Urinary bladder (tissue), 4 donors: ENCODE results near the gene SERPING1. TPM values are rescaled to one million over a fixed set of nuclear protein-coding genes. Genes with fewer than 3 reads are reported as not detected.

Experiments used
- DNase-seq: peaks from one replicate; pipeline ENCODE4 v3.0.0-alpha.2; 2015; ENCODE audit errors: extremely low spot score
- H3K27ac ChIP-seq: one replicate; pipeline ENCODE4 v1.5.1; 2013; ENCODE audit warnings: low read depth, mild to moderate bottlenecking, moderate library complexity
- H3K36me3 ChIP-seq: one replicate; pipeline ENCODE4 v1.6.1; 2013; ENCODE audit warnings: mild to moderate bottlenecking, moderate library complexity; ENCODE audit not compliant: insufficient read depth
- H3K4me1 ChIP-seq: one replicate; pipeline ENCODE4 v1.6.1; 2013; ENCODE audit warnings: mild to moderate bottlenecking, moderate library complexity; ENCODE audit not compliant: insufficient read depth
- H3K4me3 ChIP-seq: one replicate; pipeline ENCODE4 v1.5.1; 2013; ENCODE audit warnings: low read depth, low read length
- WGBS: extraction: QIAGEN DNeasy Blood & Tissue Kit; methylation state at CpG from one replicate; pipeline ENCODE4 v1.1.7; 2013; 5-methylcytosine and 5-hydroxymethylcytosine counted together
- polyA plus RNA-seq: library from polyadenylated mRNA; stranded (reverse); fragments of 200-250 nt; gene quantifications from one replicate; pipeline ENCODE4 v1.2.3, GENCODE V29; 2013
- total RNA-seq: library from RNA; depleted of rRNA; stranded (reverse); fragments of >200 nt; gene quantifications from one replicate; pipeline ENCODE4 v1.2.3, GENCODE V29; 2014
- donor health status: healthy with polysubstance abuse.
- donor health status: healthy.

SERPING1 gene
- total and polyA plus RNA-seq, 2 donors, result 53.6 to 806 TPM

- no peak for DNase-seq
- H3K36me3 ChIP-seq, result peaks cover 8% of the 10 kb centered on the region
- no peak overlapping the region for H3K4me3 ChIP-seq
- H3K27ac ChIP-seq, result no peak overlapping the region
- H3K4me1 ChIP-seq, result no peaks in the 10 kb centered on the region
- WGBS, result 96% methylated on average over 4 of the region's 4 CpGs
These were observed 12.7 kb downstream of the SERPING1 start for GRCh38 chr11:57610170-57610569.

- no peaks in the 10 kb centered on the region for H3K4me1 ChIP-seq
- no peak for DNase-seq
- H3K36me3 ChIP-seq, result peaks cover 8% of the 10 kb centered on the region
- no peak overlapping the region for H3K27ac ChIP-seq
- WGBS, result 79% methylated on average over 10 of the region's 10 CpGs
- no peak overlapping the region for H3K4me3 ChIP-seq
These were observed 16.8 kb downstream of the SERPING1 start for GRCh38 chr11:57614234-57614772.

GRCh38 chr11:57615308-57615707 lies 17.8 kb downstream of the SERPING1 start:
- WGBS, result 86% methylated on average over 1 of the region's 1 CpG

GRCh38 chr11:57616595-57616994 lies 19.1 kb downstream of the SERPING1 start:
- Histone ChIP-seq H3K36me3 (peaks cover 10% of the 10 kb centered on the region), H3K27ac (no peak overlapping the region), H3K4me3 (no peak overlapping the region), H3K4me1 (no peaks in the 10 kb centered on the region)
- WGBS, result 70% methylated on average over 3 of the region's 3 CpGs
- DNase-seq, result no peak

More at GRCh38 chr11:57615308-57615707, 17.8 kb downstream of the SERPING1 start:
- Histone ChIP-seq H3K4me1 (no peaks in the 10 kb centered on the region), H3K27ac (no peak overlapping the region), H3K4me3 (no peak overlapping the region), H3K36me3 (peaks cover 10% of the 10 kb centered on the region)
- no peak for DNase-seq

- 73% methylated on average over 2 of the region's 2 CpGs for WGBS
- no peak for DNase-seq
These were observed 21.0 kb downstream of the SERPING1 start for GRCh38 chr11:57618438-57618837.

GRCh38 chr11:57619331-57619730 lies 21.8 kb downstream of the SERPING1 start:
- H3K4me1 ChIP-seq, result no peaks in the 10 kb centered on the region
- no peak overlapping the region for H3K4me3 ChIP-seq
- H3K27ac ChIP-seq, result no peak overlapping the region
- no peak for DNase-seq
- peaks cover 2% of the 10 kb centered on the region for H3K36me3 ChIP-seq
- 90% methylated on average over 2 of the region's 2 CpGs for WGBS

More at GRCh38 chr11:57618438-57618837, 21.0 kb downstream of the SERPING1 start:
- no peak overlapping the region for H3K27ac ChIP-seq
- peaks cover 4% of the 10 kb centered on the region for H3K36me3 ChIP-seq
- H3K4me3 ChIP-seq, result no peak overlapping the region
- no peaks in the 10 kb centered on the region for H3K4me1 ChIP-seq

- H3K4me1 ChIP-seq, result no peaks in the 10 kb centered on the region
- DNase-seq, result no peak
- H3K4me3 ChIP-seq, result no peak overlapping the region
- H3K27ac ChIP-seq, result no peak overlapping the region
- peaks cover 2% of the 10 kb centered on the region for H3K36me3 ChIP-seq
These were observed 23.0 kb downstream of the SERPING1 start for GRCh38 chr11:57620467-57620866.

GRCh38 chr11:57622263-57622662 lies 24.8 kb downstream of the SERPING1 start:
- no peak overlapping the region for H3K4me3 ChIP-seq
- DNase-seq, result no peak
- peaks cover 2% of the 10 kb centered on the region for H3K36me3 ChIP-seq
- H3K27ac ChIP-seq, result no peak overlapping the region
- no peaks in the 10 kb centered on the region for H3K4me1 ChIP-seq
- WGBS, result 38% methylated on average over 3 of the region's 3 CpGs

- no peaks in the 10 kb centered on the region for H3K36me3 ChIP-seq
- H3K4me3 ChIP-seq, result no peak overlapping the region
- DNase-seq, result no peak
- H3K27ac ChIP-seq, result no peak overlapping the region
- WGBS, result 85% methylated on average over 2 of the region's 2 CpGs
- no peaks in the 10 kb centered on the region for H3K4me1 ChIP-seq
These were observed 27.4 kb downstream of the SERPING1 start for GRCh38 chr11:57624864-57625263.

GRCh38 chr11:57626895-57627294 lies 29.4 kb downstream of the SERPING1 start:
- WGBS, result 86% methylated on average over 1 of the region's 1 CpG
- no peaks in the 10 kb centered on the region for H3K4me1 ChIP-seq
- H3K27ac ChIP-seq, result no peak overlapping the region
- no peaks in the 10 kb centered on the region for H3K36me3 ChIP-seq
- no peak for DNase-seq
- H3K4me3 ChIP-seq, result no peak overlapping the region

GRCh38 chr11:57630171-57630570 lies 32.7 kb downstream of the SERPING1 start:
- Histone ChIP-seq H3K36me3 (no peaks in the 10 kb centered on the region), H3K4me1 (no peaks in the 10 kb centered on the region), H3K4me3 (no peak overlapping the region), H3K27ac (no peak overlapping the region)
- 59% methylated on average over 2 of the region's 2 CpGs for WGBS
- DNase-seq, result no peak

GRCh38 chr11:57632116-57632515 lies 34.6 kb downstream of the SERPING1 start:
- no peak overlapping the region for H3K27ac ChIP-seq
- no peak overlapping the region for H3K4me3 ChIP-seq
- H3K36me3 ChIP-seq, result no peaks in the 10 kb centered on the region
- WGBS, result 32% methylated on average over 5 of the region's 5 CpGs
- DNase-seq, result no peak
- H3K4me1 ChIP-seq, result no peaks in the 10 kb centered on the region

GRCh38 chr11:57633394-57634070 lies 36.0 kb downstream of the SERPING1 start:
- H3K4me3 ChIP-seq, result no peak overlapping the region
- WGBS, result 81% methylated on average over 6 of the region's 6 CpGs
- no peak overlapping the region for H3K27ac ChIP-seq
- no peaks in the 10 kb centered on the region for H3K4me1 ChIP-seq
- no peaks in the 10 kb centered on the region for H3K36me3 ChIP-seq
- no peak for DNase-seq

GRCh38 chr11:57634311-57634710 lies 36.8 kb downstream of the SERPING1 start:
- no peaks in the 10 kb centered on the region for H3K4me1 ChIP-seq
- no peak overlapping the region for H3K27ac ChIP-seq
- H3K36me3 ChIP-seq, result no peaks in the 10 kb centered on the region
- no peak for DNase-seq
- no peak overlapping the region for H3K4me3 ChIP-seq
